ENCODE measurements around the gene PCNT. TPM values are rescaled to one million over a fixed set of nuclear protein-coding genes. Genes with fewer than 3 reads are reported as not detected.

PCNT gene
- total RNA-seq, 1 donor: 21.6 TPM

DNA sequence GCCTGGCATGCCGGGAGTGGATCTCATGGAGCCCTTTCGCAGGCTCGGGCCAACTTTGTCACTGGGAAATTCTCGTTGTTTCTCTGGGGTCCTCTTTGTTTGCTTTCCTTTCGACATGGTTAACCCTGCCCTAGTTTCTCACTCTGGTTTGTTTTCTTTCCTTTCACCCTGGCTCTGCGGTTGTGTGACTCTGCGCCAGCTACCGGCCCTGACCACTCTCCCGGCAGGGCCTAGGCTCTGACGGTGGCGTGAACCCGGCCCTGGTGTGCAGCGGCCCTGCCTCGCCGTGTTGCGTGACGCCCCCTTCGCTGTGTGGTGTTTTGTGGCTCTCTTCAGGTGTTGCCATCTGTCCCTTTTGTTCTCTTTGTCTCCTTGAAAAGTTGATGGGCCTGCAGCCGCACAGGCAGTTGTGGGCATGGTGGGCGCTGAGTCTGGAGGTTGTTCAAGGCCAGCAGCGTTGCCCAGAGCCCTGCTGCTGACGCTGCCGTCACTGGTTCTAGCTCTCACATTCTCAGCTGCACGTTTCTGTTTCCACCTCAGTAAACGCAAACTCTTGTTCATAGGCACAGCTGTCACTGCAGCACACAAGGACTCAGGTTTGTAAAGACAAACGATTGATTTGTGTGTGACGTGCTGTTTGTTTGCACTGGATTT lies 70.1 kb downstream of the PCNT start:
- no peak overlapping the region for H3K4me3 ChIP-seq (ENCODE audit: low read depth, low read length)
- DNase-seq (ENCODE audit: low read depth): no peak
- TF ChIP-seq, protein P1, sequence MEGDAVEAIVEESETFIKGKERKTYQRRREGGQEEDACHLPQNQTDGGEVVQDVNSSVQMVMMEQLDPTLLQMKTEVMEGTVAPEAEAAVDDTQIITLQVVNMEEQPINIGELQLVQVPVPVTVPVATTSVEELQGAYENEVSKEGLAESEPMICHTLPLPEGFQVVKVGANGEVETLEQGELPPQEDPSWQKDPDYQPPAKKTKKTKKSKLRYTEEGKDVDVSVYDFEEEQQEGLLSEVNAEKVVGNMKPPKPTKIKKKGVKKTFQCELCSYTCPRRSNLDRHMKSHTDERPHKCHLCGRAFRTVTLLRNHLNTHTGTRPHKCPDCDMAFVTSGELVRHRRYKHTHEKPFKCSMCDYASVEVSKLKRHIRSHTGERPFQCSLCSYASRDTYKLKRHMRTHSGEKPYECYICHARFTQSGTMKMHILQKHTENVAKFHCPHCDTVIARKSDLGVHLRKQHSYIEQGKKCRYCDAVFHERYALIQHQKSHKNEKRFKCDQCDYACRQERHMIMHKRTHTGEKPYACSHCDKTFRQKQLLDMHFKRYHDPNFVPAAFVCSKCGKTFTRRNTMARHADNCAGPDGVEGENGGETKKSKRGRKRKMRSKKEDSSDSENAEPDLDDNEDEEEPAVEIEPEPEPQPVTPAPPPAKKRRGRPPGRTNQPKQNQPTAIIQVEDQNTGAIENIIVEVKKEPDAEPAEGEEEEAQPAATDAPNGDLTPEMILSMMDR (IDR thresholded peaks at IDR 0.05; ENCODE audit: insufficient read depth, low read depth, low read length): no peak

DNA sequence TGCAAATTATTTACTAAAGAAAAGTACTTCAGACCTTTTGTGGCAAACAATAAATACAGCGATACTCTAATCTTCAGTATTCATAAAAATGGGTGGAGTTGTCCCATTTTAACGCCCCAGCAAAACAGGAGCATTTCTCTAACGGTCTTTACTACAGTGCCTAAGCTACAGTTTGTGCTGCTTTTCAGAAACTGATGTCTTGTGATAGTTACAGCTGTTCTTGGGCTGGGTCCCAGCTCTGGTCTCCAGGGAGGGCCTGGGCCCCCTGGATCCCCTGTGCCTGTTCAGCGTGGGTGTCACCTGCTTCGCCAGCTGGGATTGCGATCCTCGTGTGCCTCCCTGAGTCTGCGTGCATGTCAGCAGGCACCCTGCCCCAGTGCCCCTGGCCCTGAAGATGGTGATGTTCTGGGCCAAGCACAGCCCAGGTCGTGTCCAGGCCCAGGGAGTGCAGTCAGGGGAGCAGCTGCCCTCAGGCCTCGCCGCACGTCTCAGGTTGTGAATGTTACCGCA lies 70.7 kb downstream of the PCNT start:
- no peak overlapping the region for H3K4me3 ChIP-seq (ENCODE audit: low read depth, low read length)
- TF ChIP-seq, protein P1 (IDR thresholded peaks at IDR 0.05; ENCODE audit: insufficient read depth, low read depth, low read length): no peak
- no peak for DNase-seq (ENCODE audit: low read depth)

DNA sequence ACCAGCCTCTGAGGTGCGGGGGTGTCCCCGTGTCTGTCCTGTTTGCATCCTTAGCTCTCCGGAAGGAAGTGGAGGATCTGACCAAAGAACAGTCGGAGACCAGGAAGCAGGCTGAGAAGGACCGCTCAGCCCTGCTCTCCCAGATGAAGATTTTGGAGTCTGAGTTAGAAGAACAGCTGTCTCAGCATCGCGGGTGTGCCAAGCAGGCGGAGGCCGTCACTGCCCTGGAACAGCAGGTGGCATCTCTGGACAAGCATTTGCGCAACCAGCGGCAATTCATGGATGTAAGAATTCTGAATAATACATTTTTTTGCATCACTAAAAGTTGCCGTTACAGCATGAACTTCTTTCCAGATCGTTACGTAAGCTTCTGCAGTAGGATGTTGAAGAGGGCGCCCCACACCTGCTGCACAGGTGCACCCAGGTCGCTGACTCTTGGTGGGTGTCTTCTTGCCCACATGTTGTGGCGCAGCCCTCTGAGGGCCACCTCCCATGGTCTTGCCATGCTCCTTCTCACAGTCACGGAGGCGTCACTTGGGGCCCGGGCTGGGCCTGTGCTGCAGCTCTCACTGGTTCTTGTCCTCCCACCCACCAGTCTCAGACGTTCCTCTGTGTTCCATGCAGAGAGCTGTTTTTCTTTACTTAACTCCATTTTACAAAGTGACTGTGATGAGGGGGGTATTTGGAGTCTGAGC lies 73.4 kb downstream of the PCNT start:
- DNase-seq (ENCODE audit: low read depth): no peak
- TF ChIP-seq, protein P1 (IDR thresholded peaks at IDR 0.05; ENCODE audit: insufficient read depth, low read depth, low read length): no peak

DNA sequence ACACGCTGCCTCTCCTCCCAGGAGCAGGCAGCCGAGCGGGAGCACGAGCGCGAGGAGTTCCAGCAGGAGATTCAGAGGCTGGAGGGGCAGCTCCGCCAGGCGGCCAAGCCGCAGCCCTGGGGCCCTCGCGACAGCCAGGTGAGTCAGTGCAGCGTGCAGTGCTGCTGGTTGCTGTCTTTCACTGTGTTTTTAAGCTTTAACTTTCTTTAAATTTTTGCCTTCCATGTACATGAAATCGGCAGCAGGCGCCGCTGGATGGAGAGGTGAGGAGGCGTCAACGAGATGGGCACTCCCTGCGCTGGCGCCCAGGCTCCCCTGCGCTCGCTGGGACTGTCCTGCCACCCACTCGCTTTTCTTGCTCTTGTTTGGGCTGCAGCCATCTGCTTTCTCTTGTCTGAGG lies 74.0 kb downstream of the PCNT start:
- H3K4me3 ChIP-seq (ENCODE audit: low read depth, low read length): no peak overlapping the region
- TF ChIP-seq, protein P1 (IDR thresholded peaks at IDR 0.05; ENCODE audit: insufficient read depth, low read depth, low read length): no peak
- DNase-seq (ENCODE audit: low read depth): no peak

More for the DNA sequence above, 73.4 kb downstream of the PCNT start:
- no peak overlapping the region for H3K4me3 ChIP-seq (ENCODE audit: low read depth, low read length)

DNA sequence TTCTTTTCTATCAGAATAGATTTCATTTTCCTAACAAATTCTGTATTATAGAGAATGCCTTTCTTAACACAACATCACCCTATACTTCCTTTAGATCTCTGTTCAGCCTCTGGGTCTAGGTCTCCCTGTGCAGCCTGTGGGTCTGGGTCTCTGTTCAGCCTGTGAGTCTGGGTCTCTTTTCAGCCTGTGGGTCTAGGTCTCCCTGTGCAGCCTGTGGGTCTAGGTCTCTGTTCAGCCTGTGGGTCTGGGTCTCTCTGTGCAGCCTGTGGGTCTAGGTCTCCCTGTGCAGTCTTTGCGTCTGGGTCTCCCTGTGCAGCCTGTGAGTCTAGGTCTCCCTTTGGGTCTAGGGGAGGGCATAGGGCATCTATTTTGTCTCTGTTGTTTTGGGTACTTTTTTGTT lies 75.2 kb downstream of the PCNT start:
- no peak for DNase-seq (ENCODE audit: low read depth)
- H3K4me3 ChIP-seq (ENCODE audit: low read depth, low read length): no peak overlapping the region
- TF ChIP-seq, protein P1 (IDR thresholded peaks at IDR 0.05; ENCODE audit: insufficient read depth, low read depth, low read length): no peak

DNA sequence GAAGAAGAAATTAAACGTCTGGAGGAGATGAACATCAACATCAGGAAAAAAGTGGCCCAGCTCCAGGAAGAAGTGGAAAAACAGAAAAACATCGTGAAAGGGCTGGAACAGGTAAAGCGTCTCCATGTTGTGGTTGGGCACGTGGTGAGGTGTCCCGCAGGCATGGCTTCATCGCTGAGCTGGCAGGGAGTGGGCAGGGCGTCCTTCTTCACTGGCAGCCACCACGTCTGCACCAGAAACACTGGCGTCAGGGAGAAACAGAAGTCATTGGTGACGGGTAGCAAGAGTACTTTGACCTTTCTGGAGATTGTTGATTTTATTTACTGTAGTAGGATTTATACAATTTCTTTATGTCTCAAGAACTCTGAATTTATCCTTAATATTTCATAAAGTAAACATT lies 75.7 kb downstream of the PCNT start:
- no peak for DNase-seq (ENCODE audit: low read depth)
- TF ChIP-seq, protein P1 (IDR thresholded peaks at IDR 0.05; ENCODE audit: insufficient read depth, low read depth, low read length): no peak
- no peak overlapping the region for H3K4me3 ChIP-seq (ENCODE audit: low read depth, low read length)
